OCI-LY1 (cell line): Measurements from ENCODE around the gene ZNF778.

Experiments used
- H2AFZ ChIP-seq: fragments of 200-600 bp; sonication (generic), shearing (Covaris generic); 2 replicates; pipeline ENCODE4 v1.6.0; 2014; ENCODE audit warnings: antibody characterized with exemption, mild to moderate bottlenecking, low read length
- H3F3A ChIP-seq: fragments of 200-600 bp; sonication (generic), shearing (Covaris generic); 2 replicates; pipeline ENCODE4 v1.6.0; 2014; ENCODE audit warnings: mild to moderate bottlenecking, antibody characterized with exemption, low read length, moderate library complexity; ENCODE audit not compliant: insufficient read depth
- H3K27ac ChIP-seq: fragments of 200-600 bp; sonication (generic); 2 replicates; pipeline ENCODE4 v1.5.1; 2014; ENCODE audit warnings: low read length, mixed run types, mild to moderate bottlenecking, low read depth; ENCODE audit not compliant: poor library complexity, severe bottlenecking
- H3K27me3 ChIP-seq: fragments of 200-600 bp; sonication (generic); 2 replicates; pipeline ENCODE4 v1.6.0; 2014; ENCODE audit warnings: antibody characterized with exemption, mild to moderate bottlenecking, low read length, moderate library complexity; ENCODE audit not compliant: insufficient read depth
- H3K36me3 ChIP-seq: fragments of 200-600 bp; sonication (generic); 2 replicates; pipeline ENCODE4 v1.6.1; 2014; ENCODE audit warnings: mild to moderate bottlenecking, antibody characterized with exemption, low read length, moderate library complexity, mixed read lengths; ENCODE audit not compliant: insufficient read depth
- H3K4me1 ChIP-seq: fragments of 200-600 bp; sonication (generic); 2 replicates; pipeline ENCODE4 v1.5.1; 2014; ENCODE audit warnings: mild to moderate bottlenecking, low read length, moderate library complexity; ENCODE audit not compliant: insufficient read depth, severe bottlenecking
- H3K4me2 ChIP-seq: fragments of 200-600 bp; sonication (generic), shearing (Covaris generic); 2 replicates; pipeline ENCODE4 v1.6.1; 2014; ENCODE audit warnings: low read length
- H3K4me3 ChIP-seq: fragments of 200-600 bp; sonication (generic); 2 replicates; pipeline ENCODE4 v1.5.1; 2014; ENCODE audit warnings: low read length, low read depth, mild to moderate bottlenecking, mixed read lengths; ENCODE audit not compliant: poor library complexity, severe bottlenecking
- H3K79me2 ChIP-seq: fragments of 200-600 bp; shearing (Covaris generic); 2 replicates; pipeline ENCODE4 v1.6.1; 2016; ENCODE audit warnings: mixed run types, low read length, mixed read lengths; ENCODE audit not compliant: insufficient read depth
- H3K9ac ChIP-seq: fragments of 200-600 bp; sonication (generic), shearing (Covaris generic); 2 replicates; pipeline ENCODE4 v1.6.1; 2014; ENCODE audit warnings: mild to moderate bottlenecking, low read length, mixed read lengths
- H3K9me2 ChIP-seq: fragments of 200-600 bp; sonication (generic), shearing (Covaris generic); 2 replicates; pipeline ENCODE4 v1.6.1; 2014; ENCODE audit warnings: low read depth, mild to moderate bottlenecking, low read length, mixed read lengths
- H3K9me3 ChIP-seq: fragments of 200-600 bp; shearing (Covaris generic); 2 replicates; pipeline ENCODE4 v1.6.1; 2014; ENCODE audit warnings: low read length, mixed read lengths
- H4K20me1 ChIP-seq: fragments of 200-600 bp; sonication (generic), shearing (Covaris generic); 2 replicates; pipeline ENCODE4 v1.6.0; 2016; ENCODE audit warnings: mild to moderate bottlenecking, low read length; ENCODE audit not compliant: insufficient read depth
- CTCF ChIP-seq: fragments of 200-600 bp; sonication (generic), shearing (Covaris generic); IDR thresholded peaks from 2 replicates; pipeline ENCODE4 v1.5.1; 2017; ENCODE audit warnings: mild to moderate bottlenecking, antibody characterized with exemption, low read length, moderate library complexity, mixed read lengths
- EZH2 ChIP-seq: fragments of 200-600 bp; sonication (generic), shearing (Covaris generic); IDR thresholded peaks from 2 replicates; pipeline ENCODE4 v1.8.0; 2017; ENCODE audit warnings: borderline replicate concordance, mixed run types, mild to moderate bottlenecking, antibody characterized with exemption, low read length, moderate library complexity, mixed read lengths

Gene ZNF778

DNA sequence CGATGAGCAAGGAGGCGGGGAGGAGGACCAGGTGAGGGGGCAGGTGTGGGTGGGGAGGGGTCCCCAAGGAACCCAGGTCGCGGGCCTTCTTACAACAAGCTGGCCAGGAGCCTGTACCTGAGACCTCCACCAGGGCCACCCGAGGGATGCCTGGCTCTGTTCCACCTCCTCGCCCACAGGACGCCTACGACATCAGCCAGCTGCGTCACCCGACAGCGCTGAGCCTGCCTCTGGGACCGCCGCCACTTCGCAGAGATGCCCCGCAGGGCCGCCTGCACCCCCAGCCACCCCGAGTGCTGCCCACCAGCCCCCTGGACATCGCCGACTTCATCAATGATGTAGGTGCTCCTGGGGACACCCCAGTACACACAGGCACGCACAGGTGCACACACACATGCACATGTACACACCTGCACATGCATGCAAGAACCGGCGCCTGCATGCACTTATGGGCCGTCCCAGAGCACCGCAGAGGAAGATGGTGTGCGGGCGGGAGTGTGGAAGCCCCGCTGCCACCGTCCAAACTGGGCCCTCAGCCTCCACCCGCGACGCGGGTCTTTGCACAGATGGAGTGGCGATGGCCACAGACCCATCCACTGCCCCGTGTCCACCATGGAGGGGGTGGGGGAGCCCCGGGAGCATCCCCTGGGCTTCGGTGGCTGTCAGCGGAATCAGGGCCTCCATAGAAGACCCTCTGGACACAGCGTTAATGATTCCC is 23.8 kb upstream of the ZNF778 start:
- peaks cover 8% of the 10 kb centered on the region; the same call in 1 of the 2 replicates for H3K27me3 ChIP-seq
- no peak overlapping the region for H3K4me3 ChIP-seq
- H3K9me3 ChIP-seq, result no peaks in the 10 kb centered on the region
- no peaks in the 10 kb centered on the region for H4K20me1 ChIP-seq
- H3K4me1 ChIP-seq, result peaks cover 4% of the 10 kb centered on the region
- H3K9me2 ChIP-seq, result no peaks in the 10 kb centered on the region
- H3K4me2 ChIP-seq, result no peak overlapping the region
- no peak overlapping the region for H2AFZ ChIP-seq
- H3F3A ChIP-seq, result 0 out of 2 replicates have a peak, but pooled peaks cover 6% of the 10 kb centered on the region
- TF ChIP-seq CTCF (no peak), EZH2 (no peak)
- H3K36me3 ChIP-seq, result no peaks in the 10 kb centered on the region
- H3K9ac ChIP-seq, result no peak overlapping the region
- H3K27ac ChIP-seq, result no peak overlapping the region
- H3K79me2 ChIP-seq, result no peaks in the 10 kb centered on the region

DNA sequence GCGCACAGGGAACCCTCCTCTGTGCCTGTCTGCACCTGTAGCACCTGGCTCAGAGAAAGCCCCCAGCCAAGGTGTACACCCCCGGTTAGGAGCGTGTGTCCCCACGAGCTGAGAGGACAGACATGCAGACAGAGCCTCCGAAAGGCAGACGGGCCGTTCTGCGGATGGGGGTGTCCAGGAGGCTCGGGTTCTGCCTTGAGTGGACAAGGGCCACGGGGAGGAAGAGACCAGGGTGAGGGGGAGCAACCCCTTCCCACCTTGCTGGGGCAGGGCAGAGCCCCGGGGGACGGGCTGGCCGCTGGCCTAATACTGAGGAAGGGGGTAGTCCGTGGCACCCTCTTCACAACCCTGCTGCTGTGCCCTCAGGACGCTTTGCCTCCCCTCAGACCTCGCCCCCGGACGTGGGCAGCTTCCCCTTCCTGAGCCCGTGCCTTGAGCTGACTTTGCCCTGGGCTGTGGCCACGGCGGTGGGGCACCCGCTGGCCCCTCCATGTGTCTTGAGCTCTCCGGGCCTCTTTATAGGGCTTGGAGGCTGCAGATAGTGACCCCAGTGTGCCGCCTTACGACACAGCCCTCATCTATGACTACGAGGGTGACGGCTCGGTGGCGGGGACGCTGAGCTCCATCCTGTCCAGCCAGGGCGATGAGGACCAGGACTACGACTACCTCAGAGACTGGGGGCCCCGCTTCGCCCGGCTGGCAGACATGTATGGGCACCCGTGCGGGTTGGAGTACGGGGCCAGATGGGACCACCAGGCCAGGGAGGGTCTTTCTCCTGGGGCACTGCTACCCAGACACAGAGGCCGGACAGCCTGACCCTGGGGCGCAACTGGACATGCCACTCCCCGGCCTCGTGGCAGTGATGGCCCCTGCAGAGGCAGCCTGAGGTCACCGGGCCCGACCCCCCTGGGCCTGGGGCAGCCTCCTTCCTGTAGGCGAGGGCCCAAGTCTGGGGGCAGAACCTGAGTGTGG is 22.9 kb upstream of the ZNF778 start:
- TF ChIP-seq CTCF (no peak), EZH2 (no peak)
- Histone ChIP-seq H4K20me1 (no peaks in the 10 kb centered on the region), H3K4me3 (no peak overlapping the region), H3K9ac (no peak overlapping the region), H3F3A (0 out of 2 replicates have a peak, but pooled peaks cover 3% of the 10 kb centered on the region), H3K79me2 (no peaks in the 10 kb centered on the region), H3K27ac (no peak overlapping the region), H3K4me2 (no peak overlapping the region), H3K9me2 (no peaks in the 10 kb centered on the region), H3K36me3 (no peaks in the 10 kb centered on the region), H3K27me3 (peaks cover 8% of the 10 kb centered on the region; the same call in 1 of the 2 replicates), H2AFZ (no peak overlapping the region), H3K4me1 (peaks cover 4% of the 10 kb centered on the region), H3K9me3 (no peaks in the 10 kb centered on the region)

- Histone ChIP-seq H3K36me3 (no peaks in the 10 kb centered on the region), H3K9me2 (no peaks in the 10 kb centered on the region), H3F3A (no peaks in the 10 kb centered on the region), H3K4me1 (peaks cover 4% of the 10 kb centered on the region), H3K4me3 (no peak overlapping the region), H3K9ac (no peak overlapping the region), H4K20me1 (no peaks in the 10 kb centered on the region), H3K27me3 (peaks cover 4% of the 10 kb centered on the region; the same call in 1 of the 2 replicates), H3K4me2 (no peak overlapping the region), H3K9me3 (no peaks in the 10 kb centered on the region), H3K79me2 (no peaks in the 10 kb centered on the region), H2AFZ (no peak overlapping the region), H3K27ac (no peak overlapping the region)
- no peak for TF ChIP-seq CTCF
- no peak for TF ChIP-seq EZH2
Observed at GRCh38 chr16:89195521-89196171, 21.9 kb upstream of the ZNF778 start.
